PFSK-1 (cell line): ENCODE measurements around the gene P2RY6.

Experiments used
- FOXP2 ChIP-seq: optimal IDR thresholded peaks from 2 replicates; pipeline ENCODE3; 2011; ENCODE audit warnings: borderline replicate concordance, control low read depth, inconsistent platforms; ENCODE audit not compliant: insufficient read depth; ENCODE audit errors: extremely low read length, extremely low read depth
- POLR2AphosphoS5 ChIP-seq: IDR thresholded peaks from 2 replicates; pipeline ENCODE4 v1.6.1; 2012; ENCODE audit warnings: low read depth, mild to moderate bottlenecking, control low read depth, low read length, moderate library complexity
- SIN3A ChIP-seq: IDR thresholded peaks from 2 replicates; pipeline ENCODE4 v1.6.1; 2012; ENCODE audit warnings: mild to moderate bottlenecking, low read length, moderate library complexity, borderline replicate concordance; ENCODE audit not compliant: insufficient read depth
- TAF1 ChIP-seq: IDR thresholded peaks from 2 replicates; pipeline ENCODE4 v1.6.1; 2012; ENCODE audit warnings: low read length, control low read depth, borderline replicate concordance; ENCODE audit not compliant: insufficient read depth
- TF ChIP-seq, protein P1 (sequence below), 2 experiments: IDR thresholded peaks; 2 replicates each; pipeline versions ENCODE4 v1.6.1 to v1.8.0; 2011 to 2012; ENCODE audit warnings: low read depth in 2 of 2, low read length in 2 of 2, control low read depth in 1 of 2, inconsistent platforms in 1 of 2, mild to moderate bottlenecking in 1 of 2, moderate library complexity in 1 of 2; ENCODE audit not compliant: insufficient read depth in 1 of 2

The P2RY6 gene

DNA sequence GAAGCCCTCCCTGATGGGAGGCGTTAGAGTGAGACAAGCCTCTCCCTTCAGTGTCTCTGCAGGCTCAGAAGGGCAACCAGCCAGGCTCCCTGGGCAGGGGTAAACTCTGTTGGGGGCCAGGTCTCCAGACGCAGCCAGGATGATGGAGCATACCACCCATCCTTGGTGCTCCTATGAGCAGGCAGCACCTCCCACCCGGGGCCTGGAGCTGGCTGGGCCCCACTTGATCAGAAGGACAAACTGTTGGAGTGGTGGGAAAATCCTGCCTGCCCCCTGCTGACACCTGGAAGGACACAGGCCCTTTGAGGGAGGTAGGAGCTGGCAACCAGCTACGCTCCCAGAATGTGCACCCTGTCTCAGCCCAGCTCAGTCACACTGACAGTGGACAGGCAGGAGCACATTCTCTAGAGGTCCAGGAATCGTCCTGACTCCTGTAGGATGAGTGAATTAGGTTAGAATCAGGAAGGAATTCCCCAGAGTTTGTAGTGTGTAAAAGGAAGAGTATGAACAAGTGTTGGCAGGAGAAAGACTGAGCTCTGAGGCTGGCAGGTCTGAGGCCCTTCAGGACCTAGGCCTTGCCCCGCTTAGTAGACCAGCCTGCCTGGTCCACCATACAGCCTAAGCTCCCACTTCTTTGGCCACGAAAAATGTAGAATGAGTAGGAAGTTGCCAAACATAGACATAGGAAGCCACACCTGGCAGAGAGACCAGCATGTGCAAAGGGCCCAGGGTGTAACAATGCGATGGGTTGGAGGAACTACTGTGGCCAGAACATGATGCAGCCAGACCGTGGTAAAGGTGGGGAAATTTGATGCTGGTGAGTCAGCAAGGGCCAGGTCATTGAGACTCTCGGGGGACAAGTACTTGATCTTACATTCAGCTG lies 55.0 kb downstream of the P2RY6 start:
- TF ChIP-seq FOXP2 (no peak), SIN3A (no peak), TAF1 (no peak)
- TF ChIP-seq, protein P1, sequence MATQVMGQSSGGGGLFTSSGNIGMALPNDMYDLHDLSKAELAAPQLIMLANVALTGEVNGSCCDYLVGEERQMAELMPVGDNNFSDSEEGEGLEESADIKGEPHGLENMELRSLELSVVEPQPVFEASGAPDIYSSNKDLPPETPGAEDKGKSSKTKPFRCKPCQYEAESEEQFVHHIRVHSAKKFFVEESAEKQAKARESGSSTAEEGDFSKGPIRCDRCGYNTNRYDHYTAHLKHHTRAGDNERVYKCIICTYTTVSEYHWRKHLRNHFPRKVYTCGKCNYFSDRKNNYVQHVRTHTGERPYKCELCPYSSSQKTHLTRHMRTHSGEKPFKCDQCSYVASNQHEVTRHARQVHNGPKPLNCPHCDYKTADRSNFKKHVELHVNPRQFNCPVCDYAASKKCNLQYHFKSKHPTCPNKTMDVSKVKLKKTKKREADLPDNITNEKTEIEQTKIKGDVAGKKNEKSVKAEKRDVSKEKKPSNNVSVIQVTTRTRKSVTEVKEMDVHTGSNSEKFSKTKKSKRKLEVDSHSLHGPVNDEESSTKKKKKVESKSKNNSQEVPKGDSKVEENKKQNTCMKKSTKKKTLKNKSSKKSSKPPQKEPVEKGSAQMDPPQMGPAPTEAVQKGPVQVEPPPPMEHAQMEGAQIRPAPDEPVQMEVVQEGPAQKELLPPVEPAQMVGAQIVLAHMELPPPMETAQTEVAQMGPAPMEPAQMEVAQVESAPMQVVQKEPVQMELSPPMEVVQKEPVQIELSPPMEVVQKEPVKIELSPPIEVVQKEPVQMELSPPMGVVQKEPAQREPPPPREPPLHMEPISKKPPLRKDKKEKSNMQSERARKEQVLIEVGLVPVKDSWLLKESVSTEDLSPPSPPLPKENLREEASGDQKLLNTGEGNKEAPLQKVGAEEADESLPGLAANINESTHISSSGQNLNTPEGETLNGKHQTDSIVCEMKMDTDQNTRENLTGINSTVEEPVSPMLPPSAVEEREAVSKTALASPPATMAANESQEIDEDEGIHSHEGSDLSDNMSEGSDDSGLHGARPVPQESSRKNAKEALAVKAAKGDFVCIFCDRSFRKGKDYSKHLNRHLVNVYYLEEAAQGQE (IDR thresholded peaks at IDR 0.05; ENCODE audit: insufficient read depth in 1 of 2, low read depth in 2 of 2, low read length in 2 of 2), result no peak

DNA sequence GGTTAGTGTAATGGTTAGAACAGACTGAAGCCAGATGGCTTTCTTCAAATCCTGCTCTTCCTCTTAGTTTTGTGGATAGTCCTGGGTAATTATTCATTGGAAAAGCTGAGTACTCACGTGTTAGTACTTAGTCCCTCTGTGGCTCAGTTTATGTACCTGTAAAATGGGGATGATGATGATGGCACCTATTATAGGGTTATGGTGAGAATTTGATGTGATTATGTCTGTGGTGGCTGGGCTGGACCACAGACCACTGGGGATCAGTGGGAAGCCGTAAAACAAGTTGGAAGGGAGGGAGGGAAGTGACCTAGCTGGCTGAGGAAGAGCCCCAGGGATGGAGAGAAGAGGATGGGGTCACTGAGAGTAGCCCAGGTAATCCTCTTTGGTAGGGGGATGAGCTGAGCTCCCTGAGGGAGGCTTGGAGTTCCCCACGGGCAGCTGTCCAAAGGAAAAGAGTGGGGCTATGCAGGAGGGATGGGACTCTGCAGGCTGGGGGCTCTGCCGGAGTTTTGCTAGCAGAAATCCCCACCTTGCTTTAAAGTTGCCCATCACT lies 55.8 kb downstream of the P2RY6 start:
- TF ChIP-seq FOXP2 (no peak), TAF1 (no peak), SIN3A (no peak), POLR2AphosphoS5 (no peak)
- TF ChIP-seq, protein P1 (IDR thresholded peaks at IDR 0.05; ENCODE audit: insufficient read depth in 1 of 2, low read depth in 2 of 2, low read length in 2 of 2), result no peak

DNA sequence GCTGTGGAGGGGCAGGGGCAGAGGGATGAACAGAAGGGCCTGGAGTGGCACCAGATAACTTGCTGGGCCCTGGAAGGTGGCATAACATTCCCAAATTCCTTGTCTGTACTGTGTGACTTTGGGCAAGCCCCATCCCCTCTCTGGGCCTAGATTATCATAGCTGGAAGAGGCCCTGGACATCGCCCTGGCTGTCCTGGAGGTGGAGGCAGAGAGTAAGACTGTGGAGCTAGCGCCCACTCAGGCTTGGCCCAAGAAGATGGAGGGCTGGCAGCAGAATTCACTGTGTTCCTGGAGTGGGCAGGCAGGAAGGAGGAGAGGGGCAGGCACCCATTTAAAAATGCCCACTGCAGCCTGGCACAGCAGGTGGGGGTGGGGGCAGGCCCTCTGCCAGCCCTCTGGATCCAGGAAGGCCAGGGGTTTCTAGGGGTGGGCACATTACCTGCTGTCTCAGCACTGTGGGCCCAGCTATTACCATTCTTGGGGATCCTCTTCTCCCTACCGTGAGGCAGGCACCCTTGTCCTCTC lies 58.5 kb downstream of the P2RY6 start:
- TF ChIP-seq FOXP2 (no peak), SIN3A (no peak)

DNA sequence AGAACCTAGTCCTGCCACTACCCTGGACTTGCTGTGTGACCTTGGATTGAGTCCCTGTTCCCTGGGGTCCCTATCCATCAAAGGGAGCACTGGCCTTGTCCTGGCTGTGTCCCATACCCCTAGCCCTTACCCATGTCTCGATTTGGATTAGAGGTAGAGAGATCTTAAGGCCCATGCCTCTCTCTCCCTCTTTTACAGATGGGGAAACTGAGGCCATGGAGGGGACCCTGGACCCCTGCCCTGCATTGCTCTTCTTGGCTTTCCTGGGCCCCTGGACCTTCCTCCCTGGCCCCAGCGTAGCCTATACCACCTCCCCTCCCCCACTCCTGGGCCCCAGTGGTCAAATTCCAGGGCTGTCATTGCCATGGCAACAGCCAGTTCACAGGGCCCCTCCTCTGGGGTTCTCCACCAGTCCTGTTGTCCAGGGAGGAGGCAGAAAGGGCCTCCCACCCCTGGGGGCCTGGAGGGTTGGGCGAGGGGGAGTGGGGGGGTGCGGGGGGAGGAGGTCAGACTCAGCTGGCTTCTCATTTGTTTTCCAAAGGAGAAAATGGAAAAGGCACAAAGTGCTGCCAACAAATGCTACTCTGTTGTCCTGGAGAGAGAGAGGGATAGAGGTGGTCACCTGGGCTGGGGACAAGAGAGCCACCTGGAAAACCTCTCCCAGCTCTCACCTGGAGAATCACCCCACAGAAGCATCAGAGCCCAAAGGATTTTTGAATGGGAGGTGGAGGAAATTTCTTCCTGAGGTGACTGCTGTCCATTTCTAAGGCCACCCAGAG lies 59.2 kb downstream of the P2RY6 start:
- TF ChIP-seq FOXP2 (no peak), POLR2AphosphoS5 (no peak), TAF1 (no peak), SIN3A (no peak)
- TF ChIP-seq, protein P1 (IDR thresholded peaks at IDR 0.05; ENCODE audit: insufficient read depth in 1 of 2, low read depth in 2 of 2, low read length in 2 of 2), result no peak

DNA sequence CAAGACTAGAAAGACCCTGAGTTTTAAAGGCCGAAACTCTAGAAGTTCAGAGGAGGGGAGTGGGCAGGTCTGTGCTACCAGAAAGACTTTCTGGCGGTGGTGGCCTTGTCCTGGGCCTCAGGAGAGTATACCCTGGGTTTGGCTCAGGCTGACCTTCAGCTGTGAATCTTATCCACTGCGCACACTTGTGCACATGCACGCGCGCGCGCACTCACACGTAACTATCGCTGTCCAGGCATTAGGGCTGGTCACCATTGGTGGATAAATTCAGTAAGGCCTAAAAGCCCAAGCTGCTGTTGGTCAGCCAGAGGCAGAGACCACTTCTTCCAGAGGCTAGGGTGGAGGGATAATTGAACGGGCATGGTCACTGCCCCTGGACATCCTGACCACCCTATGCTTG lies 61.0 kb downstream of the P2RY6 start:
- TF ChIP-seq POLR2AphosphoS5, result no peak
- no peak for TF ChIP-seq TAF1
- TF ChIP-seq SIN3A, result no peak
- TF ChIP-seq, protein P1 (IDR thresholded peaks at IDR 0.05; ENCODE audit: insufficient read depth in 1 of 2, low read depth in 2 of 2, low read length in 2 of 2), result no peak
- TF ChIP-seq FOXP2, result no peak
